Endothelial cell (in vitro differentiated cells): ENCODE data around the gene PTPRN2. TPM values are rescaled to one million over a fixed set of nuclear protein-coding genes. Genes with fewer than 3 reads are reported as not detected.
A peak's percentile ranks its signal among the peaks of the same experiment; 100 is the strongest.
"Not testable (repeated sequence)": the region's sequence is repeated elsewhere in the genome, so short reads cannot be mapped to it uniquely, and the experiment has no call there.

Experiments
- DNase-seq: peaks from one replicate; pipeline ENCODE4 v3.0.0; 2021; ENCODE audit warnings: low spot score
- H3K27ac Mint-ChIP-seq: one replicate; pipeline ENCODE4 v1.8.0; 2021; ENCODE audit warnings: mixed read lengths, inconsistent platforms; ENCODE audit not compliant: unreplicated experiment
- H3K27me3 Mint-ChIP-seq: one replicate; pipeline ENCODE4 v1.8.0; 2021; ENCODE audit warnings: mild to moderate bottlenecking, moderate library complexity, mixed read lengths, inconsistent platforms; ENCODE audit not compliant: unreplicated experiment
- H3K36me3 Mint-ChIP-seq: one replicate; pipeline ENCODE4 v1.8.0; 2021; ENCODE audit warnings: mild to moderate bottlenecking, low read depth, mixed read lengths, inconsistent platforms; ENCODE audit not compliant: unreplicated experiment
- H3K4me1 Mint-ChIP-seq: one replicate; pipeline ENCODE4 v1.8.0; 2021; ENCODE audit warnings: mild to moderate bottlenecking, mixed read lengths, inconsistent platforms; ENCODE audit not compliant: unreplicated experiment
- H3K4me3 Mint-ChIP-seq: one replicate; pipeline ENCODE4 v1.8.0; 2021; ENCODE audit warnings: mild to moderate bottlenecking, mixed read lengths, inconsistent platforms; ENCODE audit not compliant: unreplicated experiment
- H3K9me3 Mint-ChIP-seq: one replicate; pipeline ENCODE4 v1.8.0; 2021; ENCODE audit warnings: mixed read lengths, inconsistent platforms; ENCODE audit not compliant: unreplicated experiment
- CTCF ChIP-seq: fragments of 200-600 bp; sonication (generic); IDR thresholded peaks from one replicate; pipeline ENCODE4 v1.5.0; 2021; ENCODE audit warnings: antibody characterized with exemption; ENCODE audit not compliant: unreplicated experiment
- total RNA-seq: library from RNA; stranded (reverse); fragmentation: NEBNext Ultra II Directional; extraction: Animal tissue kit (Norgen Biotek cat#: 25700); gene quantifications from one replicate; pipeline ENCODE4 v1.2.1, GENCODE V29; 2021; ENCODE audit not compliant: unreplicated experiment

The PTPRN2 gene
- total RNA-seq, 1 donor from 2014 or later, result 0.18 TPM

DNA sequence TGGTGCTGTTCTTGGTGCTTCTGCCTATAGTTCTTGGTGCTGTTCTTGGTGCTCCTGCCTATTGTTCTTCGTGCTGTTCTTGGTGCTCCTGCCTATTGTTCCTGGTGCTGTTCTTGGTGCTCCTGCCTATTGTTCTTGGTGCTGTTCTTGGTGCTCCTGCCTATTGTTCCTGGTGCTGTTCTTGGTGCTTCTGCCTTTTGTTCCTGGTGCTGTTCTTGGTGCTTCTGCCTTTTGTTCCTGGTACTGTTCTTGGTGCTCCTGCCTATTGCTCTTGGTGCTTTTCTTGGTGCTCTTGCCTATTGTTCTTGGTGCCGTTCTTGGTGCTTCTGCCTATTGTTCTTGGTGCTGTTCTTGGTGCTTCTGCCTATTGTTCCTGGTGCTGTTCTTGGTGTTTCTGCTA is 71.1 kb downstream of the PTPRN2 start:
- Mint-ChIP-seq H3K4me1 (no peaks in the 10 kb centered on the region), H3K27me3 (peaks cover 17% of the 10 kb centered on the region), H3K27ac (no peak overlapping the region), H3K9me3 (peaks cover 74% of the 10 kb centered on the region), H3K36me3 (peaks cover 47% of the 10 kb centered on the region), H3K4me3 (no peak overlapping the region)
- TF ChIP-seq CTCF, result no peak
- no peak for DNase-seq

- no peak for DNase-seq
- TF ChIP-seq CTCF, result no peak
- Mint-ChIP-seq H3K36me3 (peaks cover 42% of the 10 kb centered on the region), H3K27me3 (peaks cover 25% of the 10 kb centered on the region), H3K4me3 (no peak overlapping the region), H3K9me3 (peaks cover 67% of the 10 kb centered on the region), H3K27ac (no peak overlapping the region), H3K4me1 (no peaks in the 10 kb centered on the region)
Observed at GRCh38 chr7:158512869-158513268, 74.8 kb downstream of the PTPRN2 start.

DNA sequence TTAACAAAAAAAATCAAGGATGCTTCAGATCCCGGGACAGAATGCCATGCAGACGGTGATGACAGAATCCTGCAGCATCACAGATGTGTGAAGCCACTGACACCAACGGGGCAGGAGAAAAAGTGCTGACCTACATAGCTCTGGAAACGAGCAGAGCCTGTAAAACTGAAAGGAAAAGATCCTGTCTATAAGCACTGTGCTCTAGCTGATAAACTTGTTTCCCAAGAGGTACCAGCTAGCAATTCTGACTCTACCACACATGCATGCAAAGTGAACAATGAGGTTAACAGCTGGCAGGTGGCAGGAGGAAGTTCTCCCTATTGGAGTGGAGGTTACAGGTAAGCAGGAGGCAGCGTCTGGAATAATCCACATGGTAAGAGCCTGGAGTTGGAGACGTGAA is 75.6 kb downstream of the PTPRN2 start:
- Mint-ChIP-seq H3K9me3 (peaks cover 67% of the 10 kb centered on the region), H3K27ac (no peak overlapping the region), H3K4me1 (no peaks in the 10 kb centered on the region), H3K36me3 (peaks cover 41% of the 10 kb centered on the region), H3K27me3 (peaks cover 25% of the 10 kb centered on the region), H3K4me3 (no peak overlapping the region)
- TF ChIP-seq CTCF, result no peak
- no peak for DNase-seq

DNA sequence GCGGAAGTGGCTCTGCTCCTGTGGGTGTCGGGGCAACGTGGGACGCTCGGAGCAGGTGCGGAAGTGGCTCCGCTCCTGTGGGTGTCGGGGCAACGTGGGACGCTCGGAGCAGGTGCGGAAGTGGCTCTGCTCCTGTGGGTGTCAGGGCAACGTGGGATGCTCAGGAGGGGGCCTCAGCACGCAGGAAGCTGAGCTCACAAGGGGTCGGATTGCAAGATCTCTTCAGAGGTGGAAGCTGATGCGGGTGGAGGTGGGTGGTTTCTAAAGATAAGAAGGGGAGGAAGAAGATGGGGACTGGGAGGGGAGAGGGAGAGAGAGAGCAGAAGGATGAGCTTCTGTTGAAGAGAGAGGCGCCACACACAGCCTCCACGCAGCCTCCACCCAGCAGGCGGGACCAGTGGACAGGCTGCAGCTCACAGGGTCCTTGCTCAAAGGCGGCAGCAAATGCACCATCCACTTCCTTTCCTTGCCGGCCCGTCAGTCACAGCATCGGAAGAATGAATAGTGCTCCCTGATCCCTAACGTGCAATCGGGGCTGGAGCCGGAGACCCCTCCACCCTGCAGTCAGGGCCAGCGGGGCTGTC is 78.7 kb downstream of the PTPRN2 start:
- H3K27ac Mint-ChIP-seq, result no peak overlapping the region
- peaks cover 24% of the 10 kb centered on the region for H3K36me3 Mint-ChIP-seq
- H3K4me3 Mint-ChIP-seq, result no peak overlapping the region
- peaks cover 58% of the 10 kb centered on the region for H3K9me3 Mint-ChIP-seq
- H3K4me1 Mint-ChIP-seq, result no peaks in the 10 kb centered on the region
- H3K27me3 Mint-ChIP-seq, result peaks cover 17% of the 10 kb centered on the region
- DNase-seq, result no peak
- no peak for TF ChIP-seq CTCF

DNA sequence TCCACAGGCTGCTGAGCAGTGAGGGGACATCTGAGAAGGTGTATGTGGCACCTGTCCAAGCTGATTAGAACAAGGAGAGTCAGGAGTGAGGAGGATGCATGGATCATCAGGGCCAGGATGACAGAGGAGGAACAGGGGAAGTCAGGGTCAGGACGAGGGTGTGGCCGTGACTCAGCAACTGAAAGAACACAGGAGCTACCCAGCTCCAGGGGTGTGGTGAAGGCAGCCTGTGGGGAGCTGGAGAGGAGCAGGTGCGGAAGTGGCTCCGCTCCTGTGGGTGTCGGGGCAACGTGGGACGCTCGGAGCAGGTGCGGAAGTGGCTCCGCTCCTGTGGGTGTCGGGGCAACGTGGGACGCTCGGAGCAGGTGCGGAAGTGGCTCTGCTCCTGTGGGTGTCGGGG is 79.3 kb downstream of the PTPRN2 start:
- not testable (repeated sequence) for DNase-seq, H3K4me1 Mint-ChIP-seq, H3K27ac Mint-ChIP-seq
- peaks cover 58% of the 10 kb centered on the region for H3K9me3 Mint-ChIP-seq
- H3K36me3 Mint-ChIP-seq, result peaks cover 25% of the 10 kb centered on the region
- H3K27me3 Mint-ChIP-seq, result peaks cover 17% of the 10 kb centered on the region
- H3K4me3 Mint-ChIP-seq, result peak overlapping the region; percentile 47
